HG02798 (cell line): ENCODE data around the gene PRRC2B.
A peak's percentile ranks its signal among the peaks of the same experiment; 100 is the strongest.

Source experiments
- ATAC-seq: cut with Tn5 transposase; IDR thresholded peaks from one replicate; pipeline ENCODE4 v1.9.1; 2021; ENCODE audit warnings: mild to moderate bottlenecking; ENCODE audit not compliant: unreplicated experiment, poor library complexity

PRRC2B gene

GRCh38 chr9:131482343-131483006 lies 88.6 kb downstream of the PRRC2B start:
- no peak for ATAC-seq

DNA sequence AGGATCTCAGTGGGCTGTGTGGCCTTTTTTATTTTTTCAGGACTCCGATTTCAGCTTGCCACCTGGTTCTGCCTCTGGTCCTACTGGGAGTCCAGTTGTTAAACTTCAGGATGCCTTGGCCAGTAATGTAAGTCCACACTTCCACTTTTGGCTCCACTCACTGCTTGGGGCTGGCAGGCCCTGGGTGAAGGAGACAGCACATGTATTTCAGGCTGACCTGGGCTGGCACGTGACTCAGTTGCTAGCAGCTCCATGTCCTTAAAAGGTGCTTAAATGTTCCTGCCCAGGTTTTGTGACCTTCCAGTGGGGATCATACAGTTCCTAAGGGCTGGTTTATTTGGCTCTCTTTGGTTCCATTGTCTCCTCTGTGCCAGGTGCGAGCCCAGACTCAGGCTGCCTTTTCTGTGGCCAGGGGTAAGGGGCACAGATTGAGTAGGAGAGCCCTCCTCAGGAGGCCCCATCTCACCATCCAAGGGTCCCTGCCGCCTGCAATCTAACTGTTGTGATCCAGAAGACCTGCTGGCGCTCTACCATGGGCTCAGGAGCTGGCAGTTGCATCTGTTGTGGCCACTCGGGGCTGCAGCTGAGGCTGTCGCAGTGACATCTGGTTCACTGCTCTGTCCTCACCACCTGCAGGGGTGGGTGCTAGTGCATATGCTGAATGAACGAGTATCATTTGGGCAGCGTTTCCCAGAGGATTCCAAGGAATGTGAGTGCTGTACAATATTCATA lies 89.6 kb downstream of the PRRC2B start:
- ATAC-seq, result no peak

- ATAC-seq, result no peak
Measured at GRCh38 chr9:131484051-131484445, 90.2 kb downstream of the PRRC2B start.

GRCh38 chr9:131484560-131485185 lies 90.8 kb downstream of the PRRC2B start:
- no peak for ATAC-seq

DNA sequence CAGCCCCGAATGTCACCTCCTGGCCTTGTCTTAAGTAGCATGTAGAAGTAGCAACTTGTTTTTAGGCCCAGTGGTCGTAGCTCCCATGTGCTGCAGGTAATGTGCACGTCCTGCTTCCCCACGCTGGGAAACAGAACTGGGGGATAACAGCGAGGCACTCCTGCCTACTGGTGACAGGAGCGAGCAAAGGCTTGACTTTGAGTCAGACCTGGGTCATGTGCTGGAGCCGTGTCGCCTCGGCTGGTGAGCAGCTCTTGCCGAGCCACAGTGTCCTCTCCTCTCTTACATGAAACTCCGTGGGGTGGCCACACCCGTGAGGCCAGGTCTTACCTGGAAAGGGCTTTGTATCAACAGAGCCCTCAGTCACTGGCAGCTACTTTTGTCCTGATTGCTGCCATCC lies 91.3 kb downstream of the PRRC2B start:
- ATAC-seq, result no peak

- ATAC-seq, result no peak
Measured at GRCh38 chr9:131485728-131486422, 92.0 kb downstream of the PRRC2B start.

DNA sequence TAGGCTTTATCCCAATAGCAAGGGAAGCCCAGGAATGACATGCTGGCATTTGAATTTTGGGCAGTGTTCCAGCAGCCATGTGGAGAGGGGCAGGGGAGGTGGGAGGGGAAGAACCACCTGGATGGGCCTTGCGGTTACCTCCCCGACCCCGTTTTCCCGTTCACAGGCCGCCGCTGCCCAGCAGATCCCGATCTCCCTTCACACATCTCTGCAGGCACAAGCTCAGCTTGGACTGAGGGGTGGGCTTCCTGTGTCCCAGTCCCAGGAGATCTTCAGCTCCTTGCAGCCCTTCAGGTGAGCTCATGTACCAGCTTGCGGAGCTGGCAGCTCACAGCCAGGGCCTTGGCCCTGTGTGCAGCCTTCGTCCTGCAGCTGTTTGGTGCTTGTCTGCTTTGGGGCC lies 93.1 kb downstream of the PRRC2B start:
- ATAC-seq, result no peak

GRCh38 chr9:131487621-131488031 lies 93.7 kb downstream of the PRRC2B start:
- no peak for ATAC-seq

DNA sequence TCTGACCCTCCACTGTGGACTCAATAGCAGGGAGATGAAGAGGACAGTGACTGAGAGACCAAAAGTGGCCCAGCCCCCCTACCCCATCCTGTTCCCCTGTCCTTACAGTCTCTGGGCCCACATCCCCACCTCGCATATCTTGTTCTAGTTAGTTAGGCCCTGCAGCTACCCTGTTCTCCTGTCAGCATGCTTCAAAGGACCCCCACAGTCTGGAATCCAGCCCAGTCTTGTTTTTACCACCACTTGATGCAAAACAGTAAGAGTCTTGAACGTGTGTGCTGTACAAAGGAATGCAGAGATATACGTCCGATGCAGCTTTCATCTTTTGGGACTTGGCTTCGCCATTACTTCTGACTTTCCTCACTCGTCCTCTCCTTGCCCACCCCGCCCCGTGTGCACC lies 96.6 kb downstream of the PRRC2B start:
- no peak for ATAC-seq

DNA sequence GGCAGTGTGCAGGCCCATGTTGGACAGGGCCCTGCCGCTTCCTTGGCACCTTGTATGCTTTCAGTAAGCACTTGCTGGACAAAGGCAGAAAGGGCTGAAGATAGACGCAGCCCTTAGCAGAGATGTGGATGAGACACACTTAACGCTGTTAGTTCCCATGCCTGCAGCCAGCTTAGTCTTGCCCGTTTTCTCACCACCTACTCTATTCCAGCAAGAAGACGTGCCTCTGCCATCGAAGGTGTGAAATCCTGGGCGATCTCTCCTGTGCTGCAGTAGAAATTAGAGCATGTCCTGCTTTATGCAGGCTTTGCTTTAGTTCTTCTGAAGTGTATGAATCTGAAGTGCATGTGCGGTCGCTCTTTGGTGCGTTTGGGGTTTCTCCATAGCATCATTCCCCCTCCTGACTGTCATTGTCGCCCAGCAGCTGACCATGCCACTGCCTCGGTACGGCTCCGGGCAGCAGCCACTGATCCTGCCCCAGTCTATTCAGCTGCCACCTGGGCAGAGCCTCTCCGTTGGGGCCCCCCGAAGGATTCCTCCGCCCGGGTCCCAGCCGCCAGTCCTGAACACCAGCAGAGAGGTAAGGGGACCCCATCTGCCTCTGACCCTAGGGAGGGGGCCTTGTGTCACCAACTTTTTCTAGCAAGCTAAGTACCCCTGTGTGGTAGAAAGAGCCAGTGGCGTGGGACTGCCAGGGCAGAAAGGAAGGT lies 97.3 kb downstream of the PRRC2B start:
- ATAC-seq, result no peak

GRCh38 chr9:131492070-131492469 lies 98.2 kb downstream of the PRRC2B start:
- no peak for ATAC-seq

DNA sequence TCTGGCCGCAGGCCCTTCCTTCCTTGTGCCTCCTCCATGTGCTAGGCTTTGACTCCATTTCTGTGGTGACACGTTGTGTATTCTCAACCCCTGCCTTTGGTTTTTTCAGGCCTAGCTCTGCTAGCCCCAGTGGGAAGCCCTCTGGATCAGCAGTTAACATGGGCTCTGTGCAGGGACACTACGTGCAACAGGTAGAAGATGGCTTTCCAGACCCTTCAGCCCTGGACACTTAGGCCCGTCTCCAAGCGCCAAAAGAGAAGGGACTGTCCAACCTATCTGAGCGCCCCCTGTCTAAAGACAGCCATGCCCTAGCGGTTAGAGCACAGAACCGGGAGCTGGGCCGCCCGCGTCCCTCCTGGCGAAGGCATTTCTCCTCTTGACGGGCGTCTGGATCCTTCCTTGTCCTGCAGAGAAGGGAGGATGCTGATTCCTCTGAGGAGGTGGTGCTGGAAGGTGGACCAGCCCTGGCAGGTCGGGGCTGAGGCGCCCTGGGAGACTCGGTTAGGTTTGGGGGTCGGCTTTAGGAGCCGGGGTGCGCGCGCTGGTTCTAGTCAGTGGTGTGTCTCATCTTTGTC lies 100.5 kb downstream of the PRRC2B start:
- no peak for ATAC-seq

- no peak for ATAC-seq
Measured at GRCh38 chr9:131495785-131496184, 101.9 kb downstream of the PRRC2B start.

DNA sequence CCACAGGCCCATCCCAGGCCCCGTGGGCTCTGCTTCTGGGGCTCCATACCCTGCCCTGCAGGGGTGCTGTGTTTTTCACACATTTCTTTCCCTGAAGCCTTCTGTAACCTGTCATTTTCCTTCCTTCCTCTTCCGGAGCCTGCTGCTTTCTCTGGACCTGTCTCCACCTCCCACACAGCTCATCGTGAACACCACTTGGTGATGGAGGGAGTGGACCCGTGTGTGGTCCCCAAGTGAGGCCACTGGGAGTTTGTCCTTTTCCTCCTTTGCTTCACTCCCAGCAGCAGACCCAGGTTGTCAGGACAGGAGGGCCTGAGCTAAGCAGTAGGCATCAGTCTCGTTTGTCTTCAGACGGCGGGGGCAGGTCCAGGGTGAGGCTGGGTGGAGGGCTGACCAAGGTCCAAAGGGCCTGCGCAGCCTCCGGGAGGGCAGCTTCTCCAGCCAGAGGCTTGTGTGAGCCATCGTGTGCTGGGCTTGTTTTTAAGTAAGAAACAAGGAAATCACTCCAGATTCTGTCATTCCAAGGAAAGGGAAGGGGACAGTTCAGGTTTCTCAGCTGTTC lies 103.0 kb downstream of the PRRC2B start:
- no peak for ATAC-seq

- ATAC-seq, result no peak
Measured at GRCh38 chr9:131499254-131499767, 105.4 kb downstream of the PRRC2B start.

DNA sequence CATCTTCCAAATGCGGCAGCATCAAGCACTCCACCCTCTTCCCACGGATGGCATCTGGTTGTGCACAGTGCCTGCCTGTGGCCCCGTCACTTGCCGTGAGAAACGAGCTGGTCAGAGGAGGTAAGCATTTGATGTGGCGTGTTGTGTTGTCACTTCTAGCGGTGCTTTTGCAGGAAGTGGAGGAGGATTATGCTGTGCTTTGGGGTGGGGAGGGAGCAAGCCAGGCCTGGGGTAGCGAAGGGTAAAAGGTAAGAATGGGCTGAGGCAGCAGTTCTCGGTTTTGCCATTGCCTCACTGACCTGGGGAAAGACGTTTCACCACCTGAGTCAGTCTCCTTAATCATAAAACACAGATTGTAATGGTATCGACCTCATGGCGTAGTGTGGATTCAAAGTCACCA lies 106.5 kb downstream of the PRRC2B start:
- ATAC-seq, result no peak

GRCh38 chr9:131500939-131501541 lies 107.2 kb downstream of the PRRC2B start:
- no peak for ATAC-seq

DNA sequence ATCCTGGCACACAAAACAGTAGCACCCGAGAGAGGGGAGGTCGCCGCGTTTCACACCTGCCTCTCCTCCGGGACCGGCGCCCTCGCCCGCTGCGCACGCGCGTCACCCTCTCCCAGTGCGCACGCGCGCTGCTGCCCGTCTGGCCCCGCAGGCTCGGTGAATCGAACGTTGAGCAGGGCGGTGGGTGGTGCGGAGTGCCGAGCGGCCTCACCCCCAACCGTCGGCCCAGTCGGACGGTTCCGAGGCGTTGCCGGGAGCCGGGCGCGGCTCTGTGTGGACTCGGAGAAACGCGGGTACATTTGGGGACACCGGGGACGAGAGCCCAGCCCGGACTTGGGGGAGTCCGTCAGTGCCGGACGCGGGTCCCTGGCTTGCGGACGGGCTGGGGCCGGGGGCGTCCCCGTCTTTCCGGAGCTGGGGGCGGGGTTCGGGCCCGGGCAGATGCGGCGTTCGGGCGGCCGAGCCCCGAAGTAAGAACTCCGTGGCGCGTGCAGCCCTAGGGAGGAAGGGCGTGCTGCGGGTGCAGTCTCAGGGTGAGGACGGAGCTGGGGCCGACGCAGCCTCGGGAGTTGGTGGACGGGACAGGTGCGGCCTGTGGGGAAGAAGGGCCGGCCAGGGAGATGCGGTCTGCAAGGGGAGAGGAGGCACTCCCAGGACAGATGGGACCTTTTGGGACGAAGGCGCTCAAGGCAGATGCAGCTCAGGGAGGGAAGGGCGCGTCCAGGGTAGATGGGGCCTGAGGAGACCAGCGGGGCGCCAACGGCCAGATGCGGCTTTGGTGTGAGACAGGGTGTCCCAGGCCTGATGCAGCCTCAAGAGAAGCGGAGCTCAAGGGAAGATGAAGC lies 109.1 kb downstream of the PRRC2B start, which contains the start of gene POMT1:
Gene POMT1 (plus strand): TSS at position 138 of the 845 bp plus-strand sequence. CDS start 1,301 bp downstream, outside the sequence.
- ATAC-seq, result peak; percentile 91
